GM11168 (cell line): ENCODE measurements around the gene COL6A6.

Source experiments
- in situ Hi-C: fragments of 300-500 bp; cut with MboI; formaldehyde crosslinking; loops from one replicate; pipeline ENCODE4 v1.12.0; 2022; ENCODE audit warnings: low sequenced_read_pairs; ENCODE audit not compliant: unreplicated experiment

The COL6A6 gene

GRCh38 chr3:130516645-130517512 lies at the start of gene COL6A6:
COL6A6 (plus strand) TSS chr3:130517177; CDS start chr3:130560365, 43,188 bp downstream.
- in situ Hi-C loops = no loop called here

GRCh38 chr3:130468311-130468710 lies 48.7 kb upstream of the COL6A6 start:
- in situ Hi-C loops = no loop called here

GRCh38 chr3:130470126-130470525 lies 46.9 kb upstream of the COL6A6 start:
- in situ Hi-C loops = no loop called here

- in situ Hi-C loops = no loop called here
Measured at GRCh38 chr3:130473416-130473815, 43.6 kb upstream of the COL6A6 start.

- in situ Hi-C loops = no loop called here
Measured at GRCh38 chr3:130480736-130481135, 36.2 kb upstream of the COL6A6 start.

GRCh38 chr3:130488288-130488687 lies 28.7 kb upstream of the COL6A6 start:
- in situ Hi-C loops = no loop called here

- in situ Hi-C loops = no loop called here
Measured at GRCh38 chr3:130488769-130489450, 28.1 kb upstream of the COL6A6 start.

- in situ Hi-C loops = no loop called here
Measured at GRCh38 chr3:130490241-130490640, 26.7 kb upstream of the COL6A6 start.

- in situ Hi-C loops = no loop called here
Measured at GRCh38 chr3:130491431-130491830, 25.5 kb upstream of the COL6A6 start.

GRCh38 chr3:130504701-130505100 lies 12.3 kb upstream of the COL6A6 start:
- in situ Hi-C loops = no loop called here

- in situ Hi-C loops = no loop called here
Measured at GRCh38 chr3:130506031-130506430, 10.9 kb upstream of the COL6A6 start.

GRCh38 chr3:130507746-130508145 lies 9.2 kb upstream of the COL6A6 start:
- in situ Hi-C loops = no loop called here

GRCh38 chr3:130509008-130509407 lies 8.0 kb upstream of the COL6A6 start:
- in situ Hi-C loops = no loop called here

- in situ Hi-C loops = no loop called here
Measured at GRCh38 chr3:130514681-130515080, 2.3 kb upstream of the COL6A6 start.

- in situ Hi-C loops = no loop called here
Measured at GRCh38 chr3:130515755-130516154, 1.2 kb upstream of the COL6A6 start.

- in situ Hi-C loops = no loop called here
Measured at GRCh38 chr3:130517602-130518001, 625 bp downstream of the COL6A6 start.

GRCh38 chr3:130519754-130520153 lies 2.8 kb downstream of the COL6A6 start:
- in situ Hi-C loops = no loop called here

- in situ Hi-C loops = no loop called here
Measured at GRCh38 chr3:130522399-130522798, 5.4 kb downstream of the COL6A6 start.

- in situ Hi-C loops = loop anchor here (25.0 kb wide), 1 partner anchor 390 kb away; no protein-coding TSS in a partner anchor
Measured at GRCh38 chr3:130527426-130527825, 10.4 kb downstream of the COL6A6 start.

GRCh38 chr3:130528120-130528519 lies 11.1 kb downstream of the COL6A6 start:
- in situ Hi-C loops = loop anchor here (25.0 kb wide), 1 partner anchor 391 kb away; no protein-coding TSS in a partner anchor

GRCh38 chr3:130529486-130530215 lies 12.7 kb downstream of the COL6A6 start:
- in situ Hi-C loops = loop anchor here (25.0 kb wide), 1 partner anchor 392 kb away; no protein-coding TSS in a partner anchor
